A673 (cell line): ENCODE measurements around the gene ASH1L. TPM values are rescaled to one million over a fixed set of nuclear protein-coding genes. Genes with fewer than 3 reads are reported as not detected.
"Not testable (repeated sequence)": the region's sequence is repeated elsewhere in the genome, so short reads cannot be mapped to it uniquely, and the experiment has no call there.

Experiments used
- BruUV-seq: library from RNA; stranded (reverse); fragments of 400-500 nt; replicated peaks from 2 replicates; lab custom pipeline; 2021; lab: Mats Ljungman, UMichigan
- CTCF ChIA-PET: fragments of 300-600 bp; sonication (Branson Sonifier 250); formaldehyde crosslinking; loops from one replicate; lab custom pipeline; 2022; ENCODE audit warnings: antibody characterized with exemption; lab: Charles Lee
- POLR2A ChIA-PET: fragments of 300-600 bp; sonication (Branson Sonifier 250); formaldehyde crosslinking; loops from one replicate; lab custom pipeline; 2022; ENCODE audit warnings: antibody characterized with exemption; ENCODE audit not compliant: low non-redundant PET; lab: Charles Lee
- DNase-seq: peaks from one replicate; pipeline ENCODE4 v3.0.0-alpha.2; 2015; ENCODE audit warnings: low spot score
- H3K27ac ChIP-seq: fragments of 200-600 bp; sonication (generic); 2 replicates; pipeline ENCODE4 v1.5.1; 2016; ENCODE audit warnings: mixed run types, low read depth, mild to moderate bottlenecking, mixed read lengths, antibody characterized with exemption, low read length; ENCODE audit not compliant: poor library complexity, severe bottlenecking
- H3K27me3 ChIP-seq: fragments of 200-600 bp; sonication (generic); replicated peaks from 2 replicates; pipeline ENCODE4 v1.6.1; 2017; ENCODE audit warnings: mixed run types, low read depth, mild to moderate bottlenecking, mixed read lengths, antibody characterized with exemption, low read length; ENCODE audit not compliant: insufficient read depth, poor library complexity
- H3K36me3 ChIP-seq: fragments of 200-600 bp; sonication (generic); 2 replicates; pipeline ENCODE4 v1.6.1; 2016; ENCODE audit warnings: mixed run types, mild to moderate bottlenecking, mixed read lengths, antibody characterized with exemption, low read length; ENCODE audit not compliant: insufficient read depth, poor library complexity, severe bottlenecking
- H3K4me1 ChIP-seq: fragments of 200-600 bp; sonication (generic); 2 replicates; pipeline ENCODE4 v1.6.1; 2017; ENCODE audit warnings: mixed run types, mild to moderate bottlenecking, mixed read lengths, antibody characterized with exemption, low read length; ENCODE audit not compliant: insufficient read depth, poor library complexity, severe bottlenecking
- H3K4me3 ChIP-seq: fragments of 200-600 bp; sonication (generic); 2 replicates; pipeline ENCODE4 v1.5.1; 2016; ENCODE audit warnings: low read depth, mixed run types, mild to moderate bottlenecking, mixed read lengths, low read length; ENCODE audit not compliant: poor library complexity, severe bottlenecking
- H3K9me3 ChIP-seq: fragments of 200-600 bp; sonication (generic); 2 replicates; pipeline ENCODE4 v1.6.1; 2016; ENCODE audit warnings: mixed run types, low read depth, mild to moderate bottlenecking, mixed read lengths, antibody characterized with exemption, low read length; ENCODE audit not compliant: poor library complexity, severe bottlenecking
- EZH2 ChIP-seq: fragments of 200-600 bp; sonication (generic); IDR thresholded peaks from 2 replicates; pipeline ENCODE4 v1.6.1; 2017; ENCODE audit warnings: borderline replicate concordance, low read depth, mild to moderate bottlenecking, mixed read lengths, antibody characterized with exemption, low read length; ENCODE audit not compliant: poor library complexity, severe bottlenecking
- intact Hi-C: fragments of 100-400 bp; cut with micrococcal nuclease; formaldehyde crosslinking; loops from one replicate; pipeline ENCODE4 v1.10.0; 2022; ENCODE audit not compliant: unreplicated experiment
- total RNA-seq: library from RNA; stranded (reverse); gene quantifications from 2 replicates; pipeline ENCODE4 v1.2.3, GENCODE V29; 2021
- TF ChIP-seq, protein P1 (sequence below): fragments of 300-800, 200-600 bp; sonication (generic); conservative IDR thresholded peaks from 2 replicates; pipeline ENCODE4 v1.5.1; 2017; ENCODE audit warnings: low read depth, mild to moderate bottlenecking, antibody characterized with exemption, low read length, moderate library complexity, mixed read lengths

The ASH1L gene
- total RNA-seq, 1 experiment from 2014 or later = 49.6 TPM

DNA sequence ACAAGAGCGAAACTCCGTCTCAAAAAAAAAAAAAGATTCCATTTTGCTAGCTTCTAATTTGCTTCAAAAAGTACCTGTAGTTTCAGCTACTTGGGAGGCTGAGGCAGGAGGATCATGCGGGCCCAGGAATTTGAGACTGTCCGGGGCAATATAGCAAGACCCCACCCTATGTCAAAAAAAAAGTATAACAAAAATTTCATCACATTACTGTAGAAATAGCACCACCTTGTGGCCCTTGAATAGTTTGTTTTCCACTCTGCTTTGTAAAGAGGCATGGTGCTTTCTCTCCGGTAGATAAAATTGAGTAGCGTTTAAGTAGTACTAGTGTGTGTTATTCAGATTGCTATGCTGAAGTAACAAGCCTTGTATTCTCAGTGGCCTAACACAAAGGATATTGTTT, 29.2 kb upstream of the ASH1L start:
- no peaks in the 10 kb centered on the region for H3K9me3 ChIP-seq
- intact Hi-C loops = loop anchor here (2.0 to 10.0 kb wide), 5 partner anchors 53 to 417 kb away; partner anchors contain the start of genes KRTCAP2, MTX1, RUSC1 and THBS3
- no peak overlapping the region for H3K27ac ChIP-seq
- ChIA-PET CTCF (no interaction called here), POLR2A (no interaction called here)
- DNase-seq = peak; percentile 86
- H3K36me3 ChIP-seq = no peaks in the 10 kb centered on the region
- H3K4me3 ChIP-seq = no peak overlapping the region
- BruUV-seq = no TSS peak
- TF ChIP-seq EZH2 = no peak
- TF ChIP-seq, protein P1, sequence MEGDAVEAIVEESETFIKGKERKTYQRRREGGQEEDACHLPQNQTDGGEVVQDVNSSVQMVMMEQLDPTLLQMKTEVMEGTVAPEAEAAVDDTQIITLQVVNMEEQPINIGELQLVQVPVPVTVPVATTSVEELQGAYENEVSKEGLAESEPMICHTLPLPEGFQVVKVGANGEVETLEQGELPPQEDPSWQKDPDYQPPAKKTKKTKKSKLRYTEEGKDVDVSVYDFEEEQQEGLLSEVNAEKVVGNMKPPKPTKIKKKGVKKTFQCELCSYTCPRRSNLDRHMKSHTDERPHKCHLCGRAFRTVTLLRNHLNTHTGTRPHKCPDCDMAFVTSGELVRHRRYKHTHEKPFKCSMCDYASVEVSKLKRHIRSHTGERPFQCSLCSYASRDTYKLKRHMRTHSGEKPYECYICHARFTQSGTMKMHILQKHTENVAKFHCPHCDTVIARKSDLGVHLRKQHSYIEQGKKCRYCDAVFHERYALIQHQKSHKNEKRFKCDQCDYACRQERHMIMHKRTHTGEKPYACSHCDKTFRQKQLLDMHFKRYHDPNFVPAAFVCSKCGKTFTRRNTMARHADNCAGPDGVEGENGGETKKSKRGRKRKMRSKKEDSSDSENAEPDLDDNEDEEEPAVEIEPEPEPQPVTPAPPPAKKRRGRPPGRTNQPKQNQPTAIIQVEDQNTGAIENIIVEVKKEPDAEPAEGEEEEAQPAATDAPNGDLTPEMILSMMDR = peak; percentile 62
- no peaks in the 10 kb centered on the region for H3K27me3 ChIP-seq
- H3K4me1 ChIP-seq = peaks cover 7% of the 10 kb centered on the region

DNA sequence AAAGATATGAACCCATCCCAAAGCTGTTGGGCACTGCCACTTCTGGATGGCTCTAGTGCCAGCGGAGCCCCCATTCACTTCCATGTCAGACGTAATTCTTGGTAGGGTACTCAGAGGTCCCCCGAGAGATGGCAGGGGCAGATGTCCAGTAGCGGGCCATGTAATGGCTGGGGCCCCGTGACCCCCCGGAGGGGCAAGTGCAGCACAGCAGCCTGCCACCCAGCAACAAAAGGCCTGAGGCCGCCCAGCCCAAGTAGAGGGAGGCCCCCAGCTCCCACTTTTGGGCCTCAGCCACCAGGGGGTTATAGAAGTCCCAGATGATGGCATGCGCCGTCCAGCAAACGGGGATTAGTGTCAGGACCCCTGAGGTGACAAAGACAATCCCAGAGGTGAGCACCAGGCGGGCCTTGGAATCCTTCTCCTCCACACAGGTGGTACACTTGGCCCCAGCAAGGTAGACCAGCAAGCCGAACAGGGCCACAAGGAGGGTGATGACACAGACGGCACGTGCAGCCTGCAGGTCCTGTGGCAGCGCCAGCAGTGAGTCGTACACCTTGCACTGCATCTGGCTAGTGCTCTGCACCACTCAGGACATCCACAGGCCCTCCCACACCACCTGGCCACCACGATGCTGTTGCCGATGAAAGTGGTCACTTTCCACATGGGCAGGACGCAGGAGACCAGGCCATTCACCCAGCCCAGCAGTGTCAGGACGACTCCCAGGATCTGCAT, 28.1 kb upstream of the ASH1L start:
- POLR2A ChIA-PET, H3K9me3 ChIP-seq, CTCF ChIA-PET, BruUV-seq, H3K36me3 ChIP-seq, H3K4me1 ChIP-seq, DNase-seq, H3K4me3 ChIP-seq, H3K27me3 ChIP-seq, H3K27ac ChIP-seq: not testable (repeated sequence)
- intact Hi-C loops = loop anchor here (10.0 kb wide), 4 partner anchors 54 to 416 kb away; partner anchors contain the start of genes KRTCAP2, MTX1, RUSC1 and THBS3

- intact Hi-C loops, BruUV-seq, H3K4me3 ChIP-seq, H3K36me3 ChIP-seq, H3K27me3 ChIP-seq, CTCF ChIA-PET, H3K27ac ChIP-seq, H3K4me1 ChIP-seq, DNase-seq, H3K9me3 ChIP-seq, POLR2A ChIA-PET: not testable (repeated sequence)
Measured at GRCh38 chr1:155589282-155589681, 26.7 kb upstream of the ASH1L start.

GRCh38 chr1:155583846-155584245, 21.2 kb upstream of the ASH1L start:
- H3K4me1 ChIP-seq, H3K27ac ChIP-seq, DNase-seq, H3K36me3 ChIP-seq, H3K9me3 ChIP-seq, H3K4me3 ChIP-seq, BruUV-seq, H3K27me3 ChIP-seq, intact Hi-C loops, POLR2A ChIA-PET: not testable (repeated sequence)
- CTCF ChIA-PET = interaction anchor here (0.7 kb wide), 2 partner anchors 10 to 145 kb away, joined by 3 read pairs; no protein-coding TSS in a partner anchor

- H3K36me3 ChIP-seq, H3K27me3 ChIP-seq, BruUV-seq, H3K4me3 ChIP-seq, H3K4me1 ChIP-seq, intact Hi-C loops, POLR2A ChIA-PET, H3K9me3 ChIP-seq, H3K27ac ChIP-seq, DNase-seq, CTCF ChIA-PET: not testable (repeated sequence)
Measured at GRCh38 chr1:155575608-155576007, 13.0 kb upstream of the ASH1L start.
